ENCODE measurements around the gene COL24A1. TPM values are rescaled to one million over a fixed set of nuclear protein-coding genes. Genes with fewer than 3 reads are reported as not detected.

The COL24A1 gene
- total RNA-seq, 1 experiment from 2014 or later: not detected

DNA sequence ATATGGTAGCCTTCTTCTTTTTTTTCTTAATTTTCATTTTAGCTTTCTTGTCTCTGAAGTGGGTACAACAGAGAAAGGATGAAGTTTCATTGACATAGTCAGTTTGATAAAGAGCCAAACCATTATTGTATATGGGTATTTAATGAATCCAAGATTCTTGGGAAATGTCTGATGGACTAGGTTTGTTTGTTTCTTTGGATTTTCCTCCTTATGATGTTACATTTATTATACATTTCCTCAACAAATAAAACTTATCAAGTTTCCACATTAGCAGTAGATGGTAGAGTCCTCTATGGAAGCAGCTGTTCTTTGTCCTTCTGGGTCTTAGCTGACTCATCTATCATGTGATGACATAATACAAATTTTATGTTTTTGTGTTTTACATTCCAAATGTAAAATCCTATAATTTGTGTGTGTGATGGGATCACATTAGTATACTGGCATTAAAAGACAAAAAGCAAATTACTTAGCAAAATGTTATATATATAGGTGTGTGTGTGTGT, 6.0 kb downstream of the COL24A1 start:
- no peak for DNase-seq (ENCODE audit: low read depth, low spot score)
- Histone ChIP-seq H3K79me2 (ENCODE audit: insufficient read depth, low read length) (no peaks in the 10 kb centered on the region), H4K20me1 (ENCODE audit: insufficient read depth) (no peaks in the 10 kb centered on the region), H3K4me2 (ENCODE audit: low read length) (no peak overlapping the region), H3K4me3 (replicated peaks in 1 of 2; ENCODE audit: low read depth in 1 of 2, low read length in 2 of 2) (no peak overlapping the region), H3K9ac (ENCODE audit: low read length) (no peak overlapping the region), H3K9me2 (ENCODE audit: insufficient read depth) (no peaks in the 10 kb centered on the region), H3K36me3 (ENCODE audit: control insufficient read depth in 1 of 2, insufficient read depth in 2 of 2, low read length in 2 of 2) (no peaks in the 10 kb centered on the region), H2AFZ (ENCODE audit: low read depth, low read length, poor library complexity, severe bottlenecking) (no peak overlapping the region), H3K27ac (ENCODE audit: low read depth, low read length) (no peak overlapping the region), H3K27me3 (ENCODE audit: insufficient read depth, low read length) (no peaks in the 10 kb centered on the region), H3K4me1 (ENCODE audit: control insufficient read depth in 1 of 2, insufficient read depth in 2 of 2, low read length in 2 of 2) (no peaks in the 10 kb centered on the region), H3K9me3 (ENCODE audit: control insufficient read depth in 1 of 2, insufficient read depth in 1 of 2, low read depth in 1 of 2, low read length in 2 of 2) (no peaks in the 10 kb centered on the region)
- ChIA-PET CTCF (no interaction called here), POLR2A (no interaction called here), RAD21 (ENCODE audit: low non-redundant PET in 1 of 2, low total read pairs in 2 of 2, uncharacterized antibody in 2 of 2, unreplicated experiment in 2 of 2) (no interaction called here)
- no peak for ATAC-seq
- no TSS peak for BruUV-seq (replicated peaks)
- TF ChIP-seq RAD21 (IDR thresholded peaks at IDR 0.05; ENCODE audit: low read depth) (no peak), POLR2A (IDR thresholded peaks at IDR 0.05; ENCODE audit: borderline replicate concordance, extremely low read depth, insufficient read depth, insufficient read length) (no peak), POLR2AphosphoS5 (IDR thresholded peaks at IDR 0.05; ENCODE audit: low read depth, low read length) (no peak), CEBPB (IDR thresholded peaks at IDR 0.05; ENCODE audit: low read depth) (no peak), SIN3A (IDR thresholded peaks at IDR 0.05; ENCODE audit: low read depth) (no peak), JUND (IDR thresholded peaks at IDR 0.05) (no peak), SP1 (IDR thresholded peaks at IDR 0.05; ENCODE audit: low read depth) (no peak), TCF7L2 (IDR thresholded peaks at IDR 0.05; ENCODE audit: borderline replicate concordance, extremely low read depth, insufficient read depth, insufficient read length) (no peak), FOSL1 (IDR thresholded peaks at IDR 0.05; ENCODE audit: low read depth) (no peak), ZNF274 (IDR thresholded peaks at IDR 0.05; ENCODE audit: low read depth, low read length) (no peak), SRF (IDR thresholded peaks at IDR 0.05; ENCODE audit: low read depth) (no peak), EZH2 (IDR thresholded peaks at IDR 0.05) (no peak)
- TF ChIP-seq, protein P1, sequence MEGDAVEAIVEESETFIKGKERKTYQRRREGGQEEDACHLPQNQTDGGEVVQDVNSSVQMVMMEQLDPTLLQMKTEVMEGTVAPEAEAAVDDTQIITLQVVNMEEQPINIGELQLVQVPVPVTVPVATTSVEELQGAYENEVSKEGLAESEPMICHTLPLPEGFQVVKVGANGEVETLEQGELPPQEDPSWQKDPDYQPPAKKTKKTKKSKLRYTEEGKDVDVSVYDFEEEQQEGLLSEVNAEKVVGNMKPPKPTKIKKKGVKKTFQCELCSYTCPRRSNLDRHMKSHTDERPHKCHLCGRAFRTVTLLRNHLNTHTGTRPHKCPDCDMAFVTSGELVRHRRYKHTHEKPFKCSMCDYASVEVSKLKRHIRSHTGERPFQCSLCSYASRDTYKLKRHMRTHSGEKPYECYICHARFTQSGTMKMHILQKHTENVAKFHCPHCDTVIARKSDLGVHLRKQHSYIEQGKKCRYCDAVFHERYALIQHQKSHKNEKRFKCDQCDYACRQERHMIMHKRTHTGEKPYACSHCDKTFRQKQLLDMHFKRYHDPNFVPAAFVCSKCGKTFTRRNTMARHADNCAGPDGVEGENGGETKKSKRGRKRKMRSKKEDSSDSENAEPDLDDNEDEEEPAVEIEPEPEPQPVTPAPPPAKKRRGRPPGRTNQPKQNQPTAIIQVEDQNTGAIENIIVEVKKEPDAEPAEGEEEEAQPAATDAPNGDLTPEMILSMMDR (IDR thresholded peaks at IDR 0.05 in 2 of 3, conservative IDR thresholded peaks at IDR 0.05 in 1 of 3; ENCODE audit: borderline replicate concordance in 1 of 3, insufficient read depth in 1 of 3, low read depth in 2 of 3, low read length in 2 of 3): no peak
- TF ChIP-seq, protein P2, sequence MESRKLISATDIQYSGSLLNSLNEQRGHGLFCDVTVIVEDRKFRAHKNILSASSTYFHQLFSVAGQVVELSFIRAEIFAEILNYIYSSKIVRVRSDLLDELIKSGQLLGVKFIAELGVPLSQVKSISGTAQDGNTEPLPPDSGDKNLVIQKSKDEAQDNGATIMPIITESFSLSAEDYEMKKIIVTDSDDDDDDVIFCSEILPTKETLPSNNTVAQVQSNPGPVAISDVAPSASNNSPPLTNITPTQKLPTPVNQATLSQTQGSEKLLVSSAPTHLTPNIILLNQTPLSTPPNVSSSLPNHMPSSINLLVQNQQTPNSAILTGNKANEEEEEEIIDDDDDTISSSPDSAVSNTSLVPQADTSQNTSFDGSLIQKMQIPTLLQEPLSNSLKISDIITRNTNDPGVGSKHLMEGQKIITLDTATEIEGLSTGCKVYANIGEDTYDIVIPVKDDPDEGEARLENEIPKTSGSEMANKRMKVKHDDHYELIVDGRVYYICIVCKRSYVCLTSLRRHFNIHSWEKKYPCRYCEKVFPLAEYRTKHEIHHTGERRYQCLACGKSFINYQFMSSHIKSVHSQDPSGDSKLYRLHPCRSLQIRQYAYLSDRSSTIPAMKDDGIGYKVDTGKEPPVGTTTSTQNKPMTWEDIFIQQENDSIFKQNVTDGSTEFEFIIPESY (IDR thresholded peaks at IDR 0.05; ENCODE audit: extremely low read depth, insufficient replicate concordance, low read length): no peak
- TF ChIP-seq, protein P3, sequence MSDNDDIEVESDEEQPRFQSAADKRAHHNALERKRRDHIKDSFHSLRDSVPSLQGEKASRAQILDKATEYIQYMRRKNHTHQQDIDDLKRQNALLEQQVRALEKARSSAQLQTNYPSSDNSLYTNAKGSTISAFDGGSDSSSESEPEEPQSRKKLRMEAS (IDR thresholded peaks at IDR 0.05): no peak
- intact Hi-C loops (cut with micrococcal nuclease): no loop called here

All from HCT116 (cell line).